Activated CD4-positive, CD25-positive, alpha-beta regulatory T cell treated with anti-CD3 and anti-CD28 coated beads, Interleukin-2, amount 50 U/mL, for 16 hours (primary cell): ENCODE data around the gene SLC22A7.

Source experiments
- DNase-seq: peaks from one replicate; pipeline ENCODE4 v3.0.0-alpha.2; 2020; ENCODE audit warnings: low read depth, low spot score

Gene SLC22A7

GRCh38 chr6:43283905-43284304, 14.2 kb upstream of the SLC22A7 start:
- DNase-seq: no peak

GRCh38 chr6:43284991-43285781, 12.9 kb upstream of the SLC22A7 start:
- no peak for DNase-seq

GRCh38 chr6:43285832-43286231, 12.2 kb upstream of the SLC22A7 start:
- DNase-seq: no peak

DNA sequence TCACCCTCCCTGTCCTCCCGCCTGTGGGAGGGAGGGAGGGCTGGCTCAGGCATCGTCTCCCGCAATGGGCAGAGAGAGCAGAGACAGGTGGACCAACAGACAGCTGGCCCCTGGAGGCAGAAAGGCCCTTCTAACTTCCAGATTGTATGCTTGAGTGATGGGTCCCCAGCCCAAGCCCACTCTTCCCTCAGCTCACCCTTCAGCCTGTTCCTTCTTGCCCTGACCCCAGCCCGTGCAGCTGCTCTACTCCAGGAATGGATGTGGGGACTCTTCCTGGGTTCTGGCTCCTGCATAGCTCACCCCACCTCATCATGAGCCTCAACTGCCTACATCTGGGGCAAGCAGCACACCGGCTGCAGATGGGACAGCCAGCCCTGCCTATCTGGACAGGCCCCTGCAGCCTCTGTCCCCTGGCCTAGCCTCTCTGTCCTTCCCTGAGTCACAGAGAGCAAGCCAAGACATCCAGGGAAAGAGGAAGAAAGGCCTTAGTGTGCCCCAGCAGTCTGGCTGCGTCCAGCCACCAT, 11.5 kb upstream of the SLC22A7 start:
- DNase-seq: no peak

DNA sequence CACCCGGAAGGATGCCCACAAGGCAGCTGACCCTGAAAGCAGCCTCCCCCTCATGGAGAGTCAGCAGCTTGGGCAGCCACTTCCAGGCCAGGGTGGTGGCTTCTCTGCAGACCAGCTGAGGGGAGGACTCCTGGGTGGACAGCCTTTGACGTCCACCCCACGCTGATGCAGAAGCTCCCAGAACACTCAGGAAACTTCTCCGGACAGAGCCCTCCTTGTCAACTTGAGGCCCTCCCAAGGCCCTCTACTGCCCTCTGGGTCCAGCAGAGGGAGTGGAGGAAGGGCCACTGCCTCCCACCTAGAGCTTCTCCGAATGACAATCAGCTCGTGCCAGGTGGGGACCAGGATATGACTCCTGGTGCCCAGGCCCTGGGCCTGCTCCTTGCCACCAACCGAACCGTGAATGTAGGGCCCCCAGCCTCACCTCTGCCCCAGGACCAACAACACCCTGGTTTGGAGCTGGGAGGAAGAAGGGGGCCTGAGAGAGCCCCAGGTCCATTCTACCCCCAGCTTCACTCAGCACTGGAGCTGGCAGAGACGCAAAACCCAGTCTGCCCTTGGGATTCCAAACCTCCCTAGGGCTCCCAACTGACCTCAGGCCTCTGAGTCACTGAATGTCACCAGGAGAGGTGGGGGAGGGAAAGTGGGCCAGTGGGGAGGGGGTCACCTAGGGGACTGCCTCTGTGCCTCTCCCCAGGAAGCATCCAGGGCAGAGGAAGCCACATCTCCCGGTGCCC, 10.9 kb upstream of the SLC22A7 start:
- no peak for DNase-seq

DNA sequence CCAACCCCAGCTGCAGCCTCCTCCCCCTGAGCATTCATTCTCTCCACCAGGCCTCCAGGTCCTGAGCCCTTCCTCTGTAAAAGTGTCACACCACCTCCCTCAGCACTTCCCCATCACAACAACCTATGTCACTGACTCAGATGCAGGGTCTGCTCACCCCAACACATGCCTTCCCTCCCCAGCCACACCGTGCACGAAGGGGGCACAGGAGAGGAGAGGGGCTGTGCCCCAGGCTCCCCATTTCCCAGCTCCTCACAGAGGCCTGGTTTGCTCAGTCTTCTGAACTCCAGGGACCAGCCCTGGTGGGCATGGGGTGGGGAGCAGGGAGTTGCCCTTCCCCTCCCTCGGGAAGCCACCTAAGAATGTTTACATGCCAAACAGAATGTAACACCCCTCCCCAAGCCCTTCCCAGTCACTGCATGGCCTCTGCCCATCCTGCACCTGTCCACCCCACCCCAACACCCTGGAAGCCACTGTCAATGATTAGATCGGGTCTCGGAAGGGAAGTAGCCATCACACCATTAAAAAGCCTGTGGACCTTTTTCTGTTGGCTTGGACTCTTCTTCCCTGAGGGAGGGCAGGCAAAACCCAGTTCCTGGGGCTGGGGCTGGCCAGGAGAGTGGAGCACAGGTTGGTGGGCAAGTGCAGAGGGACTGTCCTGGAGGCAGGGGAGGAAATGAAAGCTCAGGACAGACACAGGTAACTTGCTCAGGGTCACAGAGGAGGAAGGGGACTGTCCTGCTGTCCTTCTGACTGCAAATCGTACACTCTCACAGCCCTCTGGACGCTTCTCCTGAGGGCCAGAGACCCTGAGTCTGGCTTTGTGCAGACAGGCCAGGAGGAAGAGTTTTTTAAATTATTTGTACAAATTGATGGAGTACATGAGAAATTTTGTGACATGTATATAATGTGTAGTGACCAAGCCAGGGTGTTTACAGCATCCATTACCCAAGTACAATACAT, 10.1 kb upstream of the SLC22A7 start:
- no peak for DNase-seq

GRCh38 chr6:43290339-43290904, 7.6 kb upstream of the SLC22A7 start:
- no peak for DNase-seq

- DNase-seq: no peak
These were observed 7.1 kb upstream of the SLC22A7 start for GRCh38 chr6:43290905-43291355.

DNA sequence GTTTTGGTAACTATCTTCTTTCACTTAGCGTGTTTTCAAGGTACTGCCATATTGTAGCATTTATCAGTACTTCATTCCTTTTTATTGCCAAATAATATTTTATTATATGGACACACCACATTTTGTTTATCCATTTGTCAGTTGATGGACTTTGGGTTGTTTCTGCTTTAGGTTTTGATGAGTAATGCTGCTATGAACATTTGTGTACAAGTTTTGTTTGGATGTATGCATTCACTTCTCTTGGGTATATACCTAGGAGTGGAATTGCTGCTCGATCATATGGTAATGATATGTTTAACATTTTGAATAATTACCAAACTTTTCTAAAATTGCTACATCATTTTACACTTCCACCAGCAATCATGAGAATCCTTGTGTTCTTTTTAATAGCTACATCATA, 6.4 kb upstream of the SLC22A7 start:
- DNase-seq: no peak

- DNase-seq: no peak
These were observed 5.7 kb upstream of the SLC22A7 start for GRCh38 chr6:43292341-43292740.

GRCh38 chr6:43292763-43293318, 5.2 kb upstream of the SLC22A7 start:
- no peak for DNase-seq

GRCh38 chr6:43293698-43294097, 4.4 kb upstream of the SLC22A7 start:
- DNase-seq: no peak

DNA sequence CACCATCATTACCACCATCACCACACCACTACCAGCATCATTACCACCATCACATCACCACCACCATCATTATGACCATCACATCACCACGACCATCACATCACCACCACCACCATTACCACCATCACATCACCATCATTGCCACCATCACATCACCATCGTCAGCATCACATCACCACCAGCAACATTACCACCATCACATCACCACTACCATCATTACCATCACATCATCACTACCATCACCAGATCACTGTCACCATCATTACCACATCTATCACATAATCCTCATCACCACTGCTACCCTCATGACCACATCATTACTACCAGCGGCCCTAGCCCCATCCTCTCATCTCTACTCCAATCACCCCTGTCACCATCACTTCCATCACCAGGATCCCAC, 3.5 kb upstream of the SLC22A7 start:
- no peak for DNase-seq

- DNase-seq: no peak
These were observed 2.6 kb upstream of the SLC22A7 start for GRCh38 chr6:43295456-43295855.

- DNase-seq: no peak
These were observed 1.1 kb upstream of the SLC22A7 start for GRCh38 chr6:43296780-43297497.

- DNase-seq: no peak
These were observed 691 bp downstream of the SLC22A7 start for GRCh38 chr6:43298565-43299337.

DNA sequence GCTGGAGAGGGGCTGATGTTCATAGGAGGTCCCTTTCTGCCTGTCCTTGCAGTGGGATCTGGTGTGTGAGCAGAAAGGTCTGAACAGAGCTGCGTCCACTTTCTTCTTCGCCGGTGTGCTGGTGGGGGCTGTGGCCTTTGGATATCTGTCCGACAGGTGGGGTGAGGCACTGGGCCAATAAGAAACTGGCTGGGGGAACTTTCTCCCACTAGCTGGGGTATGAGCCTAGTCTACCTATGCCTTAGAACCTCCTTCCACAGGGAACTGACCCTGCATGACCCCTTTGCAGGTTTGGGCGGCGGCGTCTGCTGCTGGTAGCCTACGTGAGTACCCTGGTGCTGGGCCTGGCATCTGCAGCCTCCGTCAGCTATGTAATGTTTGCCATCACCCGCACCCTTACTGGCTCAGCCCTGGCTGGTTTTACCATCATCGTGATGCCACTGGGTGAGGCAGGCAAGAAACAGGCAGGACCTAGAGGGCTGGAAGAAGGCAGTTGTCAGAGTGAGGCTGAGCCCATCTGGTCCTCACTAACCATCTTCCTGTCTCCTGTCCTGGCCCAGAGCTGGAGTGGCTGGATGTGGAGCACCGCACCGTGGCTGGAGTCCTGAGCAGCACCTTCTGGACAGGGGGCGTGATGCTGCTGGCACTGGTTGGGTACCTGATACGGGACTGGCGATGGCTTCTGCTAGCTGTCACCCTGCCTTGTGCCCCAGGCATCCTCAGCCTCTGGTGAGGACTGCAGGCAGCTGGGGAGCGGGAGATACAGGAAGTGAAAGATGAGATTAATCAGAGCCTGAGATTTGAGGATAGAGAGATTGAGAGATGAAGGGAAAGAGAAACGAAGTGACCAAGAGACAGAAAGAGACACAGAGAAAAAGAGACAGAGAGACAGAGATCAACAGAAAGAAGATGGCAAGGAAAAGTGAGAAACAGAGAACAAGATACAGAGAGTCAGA, 1.6 kb downstream of the SLC22A7 start:
- no peak for DNase-seq

DNA sequence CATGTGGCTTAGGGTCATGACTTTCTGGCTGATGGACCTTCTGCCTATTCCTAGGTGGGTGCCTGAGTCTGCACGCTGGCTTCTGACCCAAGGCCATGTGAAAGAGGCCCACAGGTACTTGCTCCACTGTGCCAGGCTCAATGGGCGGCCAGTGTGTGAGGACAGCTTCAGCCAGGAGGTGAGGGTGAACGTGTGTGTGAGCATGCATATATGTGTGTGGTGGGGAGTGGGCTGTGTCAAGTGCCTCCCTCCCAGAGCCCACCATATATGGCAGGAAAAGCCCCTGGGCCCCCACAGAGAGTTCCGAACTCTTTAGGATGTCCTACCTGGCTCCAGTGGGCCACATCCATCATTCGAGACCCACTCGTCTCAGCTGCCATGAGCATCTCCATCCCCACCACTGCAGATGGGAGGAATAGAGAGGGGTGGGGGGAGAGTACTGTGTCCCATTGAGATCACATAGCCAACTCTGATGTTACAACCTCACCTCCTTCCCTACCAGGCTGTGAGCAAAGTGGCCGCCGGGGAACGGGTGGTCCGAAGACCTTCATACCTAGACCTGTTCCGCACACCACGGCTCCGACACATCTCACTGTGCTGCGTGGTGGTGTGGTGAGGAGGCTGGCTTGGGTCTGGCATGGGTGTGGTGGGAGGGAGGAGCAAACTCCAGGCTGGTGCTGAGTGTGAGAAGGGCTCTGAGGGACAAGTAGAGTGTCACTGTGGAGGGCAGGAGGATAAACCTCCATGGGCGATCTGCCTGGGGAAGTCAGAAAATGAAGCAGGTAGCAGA, 3.2 kb downstream of the SLC22A7 start:
- no peak for DNase-seq
